ENCODE results near the gene EZH1. TPM values are rescaled to one million over a fixed set of nuclear protein-coding genes. Genes with fewer than 3 reads are reported as not detected.
"Not testable (repeated sequence)": the region's sequence is repeated elsewhere in the genome, so short reads cannot be mapped to it uniquely, and the experiment has no call there.

Gene EZH1
- polyA plus RNA-seq, 4 donors = 8.1 to 33.0 (median 13.0) TPM

- peaks cover 0 to 11% (median 0%) of the 10 kb centered on the region in 3 donors for H3K36me3 ChIP-seq (ENCODE audit: control insufficient read depth in 3 of 3, insufficient read depth in 2 of 3, low read depth in 1 of 3, low read length in 3 of 3)
- H3K4me3 ChIP-seq (ENCODE audit: low read depth in 1 of 3, low read length in 3 of 3) = peak overlapping the region in 1 of 3 donors; percentile 63
- peaks cover 5 to 25% (median 9%) of the 10 kb centered on the region in 3 donors for H3K4me1 ChIP-seq (ENCODE audit: control insufficient read depth in 3 of 3, insufficient read depth in 2 of 3, low read depth in 1 of 3, low read length in 2 of 3)
- FAIRE-seq; DNase-seq; H3K27me3 ChIP-seq (ENCODE audit: control insufficient read depth in 3 of 3, insufficient read depth in 3 of 3, low read length in 3 of 3); H3K9me3 ChIP-seq (ENCODE audit: control insufficient read depth in 2 of 2, insufficient read depth in 1 of 2, low read depth in 1 of 2, low read length in 1 of 2); H3K27ac ChIP-seq (ENCODE audit: low read depth in 1 of 3, low read length in 2 of 3): not testable (repeated sequence)
- WGBS, 3 donors = 40 to 67% (median 48%) methylated on average over 1 to 6 of the region's 14 CpGs
Measured at GRCh38 chr17:42659932-42660274, 84.9 kb downstream of the EZH1 start.

GRCh38 chr17:42659079-42659931 is 85.5 kb downstream of the EZH1 start, which contains the start of gene TUBG2:
Gene TUBG2 (plus strand): TSS chr17:42659284. CDS start chr17:42659504, 220 bp downstream.
- peak; percentile 60 to 91 for DNase-seq
- H3K36me3 ChIP-seq (ENCODE audit: control insufficient read depth in 3 of 3, insufficient read depth in 2 of 3, low read depth in 1 of 3, low read length in 3 of 3) = peaks cover 0 to 11% (median 0%) of the 10 kb centered on the region in 3 donors
- 2 to 4% (median 2%) methylated on average over 44 to 59 of the region's 59 CpGs for WGBS, 3 donors
- H3K4me3 ChIP-seq (ENCODE audit: low read depth in 1 of 3, low read length in 3 of 3) = peak within 1 kb of the TSS; percentile 57 to 63 (median 59)
- FAIRE-seq = no peak
- peaks cover 5 to 23% (median 9%) of the 10 kb centered on the region in 3 donors for H3K4me1 ChIP-seq (ENCODE audit: control insufficient read depth in 3 of 3, insufficient read depth in 2 of 3, low read depth in 1 of 3, low read length in 2 of 3)
- no peaks in the 10 kb centered on the region for H3K9me3 ChIP-seq (ENCODE audit: control insufficient read depth in 2 of 2, insufficient read depth in 1 of 2, low read depth in 1 of 2, low read length in 1 of 2)
- peaks cover 0 to 2% (median 0%) of the 10 kb centered on the region in 3 donors for H3K27me3 ChIP-seq (ENCODE audit: control insufficient read depth in 3 of 3, insufficient read depth in 3 of 3, low read length in 3 of 3)
- peak within 1 kb of the TSS in 2 of 3 donors; percentile 49 to 62 for H3K27ac ChIP-seq (ENCODE audit: low read depth in 1 of 3, low read length in 2 of 3)

DNA sequence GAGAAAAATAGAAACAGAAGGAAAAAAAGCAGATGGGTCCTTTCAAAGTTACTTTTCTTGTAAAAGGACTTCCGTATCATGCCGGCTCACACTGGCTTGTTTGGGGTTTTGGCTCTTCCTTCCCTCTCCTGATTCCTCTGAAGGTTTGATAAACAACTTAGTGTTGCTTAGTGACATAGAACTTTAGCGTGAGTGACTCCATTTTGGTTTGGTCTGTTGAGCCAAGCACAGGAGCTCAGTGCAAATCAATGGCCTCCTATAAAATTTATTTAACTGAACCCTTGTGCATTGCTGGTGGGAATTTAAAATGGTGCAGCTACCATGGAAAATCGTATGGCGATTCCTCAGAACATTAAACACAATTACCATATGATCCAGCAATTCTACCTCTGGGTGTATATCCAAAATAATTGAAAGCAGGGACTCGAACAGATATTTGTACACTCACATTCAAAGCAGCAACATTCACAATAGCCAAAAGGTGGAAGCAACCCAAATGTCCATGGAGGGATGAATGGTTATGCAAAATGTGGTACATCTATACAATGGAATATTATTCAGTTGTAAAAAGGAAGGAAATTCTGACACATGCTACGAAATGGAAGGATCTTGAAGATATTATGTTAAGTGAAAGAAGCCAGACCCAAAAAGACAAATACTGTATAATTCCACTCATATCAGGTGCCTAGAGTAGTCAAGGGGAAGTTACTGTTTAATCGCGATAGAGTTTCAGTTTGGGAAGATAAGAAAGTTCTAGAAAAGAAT is 86.8 kb downstream of the EZH1 start:
- 87 to 92% (median 88%) methylated on average over 9 of the region's 9 CpGs for WGBS, 3 donors
- DNase-seq (no peak), FAIRE-seq (no peak)
- H3K4me3 ChIP-seq (ENCODE audit: low read depth in 1 of 3, low read length in 3 of 3) = no peak overlapping the region
- H3K4me1 ChIP-seq (ENCODE audit: control insufficient read depth in 3 of 3, insufficient read depth in 2 of 3, low read depth in 1 of 3, low read length in 2 of 3) = peaks cover 5 to 30% (median 9%) of the 10 kb centered on the region in 3 donors
- no peak overlapping the region for H3K27ac ChIP-seq (ENCODE audit: low read depth in 1 of 3, low read length in 2 of 3)
- peaks cover 0 to 6% (median 0%) of the 10 kb centered on the region in 3 donors for H3K36me3 ChIP-seq (ENCODE audit: control insufficient read depth in 3 of 3, insufficient read depth in 2 of 3, low read depth in 1 of 3, low read length in 3 of 3)
- peaks cover 0 to 15% (median 0%) of the 10 kb centered on the region in 3 donors for H3K27me3 ChIP-seq (ENCODE audit: control insufficient read depth in 3 of 3, insufficient read depth in 3 of 3, low read length in 3 of 3)
- H3K9me3 ChIP-seq (ENCODE audit: control insufficient read depth in 2 of 2, insufficient read depth in 1 of 2, low read depth in 1 of 2, low read length in 1 of 2) = no peaks in the 10 kb centered on the region

DNA sequence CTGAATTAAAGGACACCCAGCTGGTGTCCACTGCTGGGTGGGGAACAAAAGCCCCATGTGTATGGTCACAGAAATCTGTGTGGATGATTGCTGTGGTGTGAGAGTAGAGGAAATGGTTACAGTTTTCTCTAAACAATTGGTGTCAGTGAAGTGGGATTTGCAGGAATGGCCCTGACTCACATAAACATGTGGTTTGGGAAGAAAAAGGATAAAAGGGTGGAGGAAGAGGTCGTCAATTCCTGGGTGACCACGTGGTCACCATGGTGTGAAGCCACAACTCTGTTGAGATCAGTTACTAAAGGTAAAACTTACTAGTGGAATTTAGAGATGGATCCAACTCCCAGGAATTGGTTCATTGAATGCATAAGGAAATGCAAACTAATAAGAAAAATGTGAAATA is 89.3 kb downstream of the EZH1 start:
- DNase-seq (no peak), FAIRE-seq (no peak)
- Histone ChIP-seq H3K27ac (ENCODE audit: low read depth in 1 of 3, low read length in 2 of 3) (no peak overlapping the region), H3K9me3 (ENCODE audit: control insufficient read depth in 2 of 2, insufficient read depth in 1 of 2, low read depth in 1 of 2, low read length in 1 of 2) (no peaks in the 10 kb centered on the region), H3K36me3 (ENCODE audit: control insufficient read depth in 3 of 3, insufficient read depth in 2 of 3, low read depth in 1 of 3, low read length in 3 of 3) (no peaks in the 10 kb centered on the region), H3K4me1 (ENCODE audit: control insufficient read depth in 3 of 3, insufficient read depth in 2 of 3, low read depth in 1 of 3, low read length in 2 of 3) (peaks cover 4 to 25% (median 9%) of the 10 kb centered on the region in 3 donors), H3K4me3 (ENCODE audit: low read depth in 1 of 3, low read length in 3 of 3) (no peak overlapping the region), H3K27me3 (ENCODE audit: control insufficient read depth in 3 of 3, insufficient read depth in 3 of 3, low read length in 3 of 3) (peaks cover 0 to 16% (median 0%) of the 10 kb centered on the region in 3 donors)
- 57 to 73% (median 67%) methylated on average over 2 of the region's 2 CpGs for WGBS, 3 donors

DNA sequence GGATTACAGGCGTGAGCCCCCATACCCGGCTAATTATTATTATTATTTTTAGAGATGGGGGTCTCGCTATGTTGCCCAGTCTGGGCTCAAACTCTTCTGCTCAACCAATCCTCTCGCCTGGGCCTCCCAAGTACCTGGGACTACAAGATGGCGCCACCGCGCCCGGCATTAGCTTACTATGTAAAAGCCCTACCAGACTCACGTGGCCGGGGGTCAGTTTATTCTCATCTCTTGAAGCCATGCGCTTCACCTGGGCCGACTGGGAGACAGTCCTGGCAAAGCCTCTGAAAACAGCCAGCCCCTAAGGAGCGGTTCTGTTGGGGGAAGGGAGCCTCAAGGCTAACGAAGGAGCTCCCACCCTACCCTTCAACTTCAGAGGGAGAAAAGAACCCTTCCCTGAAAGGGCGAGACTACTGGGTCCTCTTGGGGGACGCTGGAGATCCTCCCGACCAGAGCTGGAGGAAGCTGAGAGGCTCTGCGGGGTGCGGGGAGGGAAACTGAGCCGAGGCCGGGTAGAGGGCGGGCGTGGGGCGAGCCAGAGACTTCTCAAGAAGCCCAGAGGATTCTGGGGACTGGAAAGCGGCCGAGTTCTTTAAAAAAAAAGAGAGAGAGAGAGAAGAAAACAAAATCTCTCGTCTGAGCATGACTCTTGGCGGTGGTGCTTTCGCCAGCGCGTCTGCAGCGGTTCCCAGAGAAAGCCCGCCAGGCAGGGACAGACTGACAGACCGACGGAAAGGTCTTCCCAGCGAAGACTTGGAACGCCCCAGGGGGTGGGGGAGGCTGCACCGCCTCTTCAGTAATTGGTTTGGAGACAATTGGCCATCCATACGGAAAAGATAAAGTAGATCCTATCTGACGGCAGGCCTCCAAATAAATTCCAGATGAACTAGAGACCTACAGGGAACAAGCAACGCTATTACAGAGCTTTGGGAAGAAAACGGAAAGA is 91.4 kb downstream of the EZH1 start:
- FAIRE-seq (no peak), DNase-seq (peak in 1 of 2 donors; percentile 41)
- Histone ChIP-seq H3K4me1 (ENCODE audit: control insufficient read depth in 3 of 3, insufficient read depth in 2 of 3, low read depth in 1 of 3, low read length in 2 of 3) (peaks cover 0 to 9% (median 0%) of the 10 kb centered on the region in 3 donors), H3K4me3 (ENCODE audit: low read depth in 1 of 3, low read length in 3 of 3) (peak overlapping the region in 1 of 3 donors; percentile 39), H3K36me3 (ENCODE audit: control insufficient read depth in 3 of 3, insufficient read depth in 2 of 3, low read depth in 1 of 3, low read length in 3 of 3) (no peaks in the 10 kb centered on the region), H3K27me3 (ENCODE audit: control insufficient read depth in 3 of 3, insufficient read depth in 3 of 3, low read length in 3 of 3) (peaks cover 0 to 17% (median 0%) of the 10 kb centered on the region in 3 donors), H3K9me3 (ENCODE audit: control insufficient read depth in 2 of 2, insufficient read depth in 1 of 2, low read depth in 1 of 2, low read length in 1 of 2) (no peaks in the 10 kb centered on the region), H3K27ac (ENCODE audit: low read depth in 1 of 3, low read length in 2 of 3) (peak overlapping the region in 2 of 3 donors; percentile 59 to 64)
- 29 to 36% (median 31%) methylated on average over 41 to 42 of the region's 42 CpGs for WGBS, 3 donors

- Histone ChIP-seq H3K9me3 (ENCODE audit: control insufficient read depth in 2 of 2, insufficient read depth in 1 of 2, low read depth in 1 of 2, low read length in 1 of 2) (no peaks in the 10 kb centered on the region), H3K4me1 (ENCODE audit: control insufficient read depth in 3 of 3, insufficient read depth in 2 of 3, low read depth in 1 of 3, low read length in 2 of 3) (peaks cover 0 to 9% (median 0%) of the 10 kb centered on the region in 3 donors), H3K36me3 (ENCODE audit: control insufficient read depth in 3 of 3, insufficient read depth in 2 of 3, low read depth in 1 of 3, low read length in 3 of 3) (no peaks in the 10 kb centered on the region), H3K27me3 (ENCODE audit: control insufficient read depth in 3 of 3, insufficient read depth in 3 of 3, low read length in 3 of 3) (peaks cover 0 to 19% (median 0%) of the 10 kb centered on the region in 3 donors), H3K4me3 (ENCODE audit: low read depth in 1 of 3, low read length in 3 of 3) (no peak overlapping the region), H3K27ac (ENCODE audit: low read depth in 1 of 3, low read length in 2 of 3) (no peak overlapping the region)
- no peak for DNase-seq
- FAIRE-seq = no peak
- WGBS, 3 donors = 68 to 73% (median 68%) methylated on average over 4 of the region's 4 CpGs
Measured at GRCh38 chr17:42651392-42651791, 93.4 kb downstream of the EZH1 start.
